Prostate gland (tissue), 2 donors: ENCODE data around the gene SLC5A10.

Experiments
- POLR2AphosphoS5 ChIP-seq: sonication (generic); formaldehyde crosslinking; IDR thresholded peaks from one replicate; pipeline ENCODE4 v1.6.1; 2017; ENCODE audit warnings: antibody characterized with exemption
- TF ChIP-seq, protein P1 (sequence below), 4 experiments: fragments of 200-600 bp in 2 of 4; fragments of 450-650 bp in 2 of 4; sonication (generic) in 2 of 4; IDR thresholded peaks; 1 replicate in 3 of 4; 2 replicates in 1 of 4; pipeline ENCODE4 v1.5.1; 2016 to 2019; ENCODE audit warnings: antibody characterized with exemption in 4 of 4, mild to moderate bottlenecking in 2 of 4, moderate library complexity in 2 of 4

DNA sequence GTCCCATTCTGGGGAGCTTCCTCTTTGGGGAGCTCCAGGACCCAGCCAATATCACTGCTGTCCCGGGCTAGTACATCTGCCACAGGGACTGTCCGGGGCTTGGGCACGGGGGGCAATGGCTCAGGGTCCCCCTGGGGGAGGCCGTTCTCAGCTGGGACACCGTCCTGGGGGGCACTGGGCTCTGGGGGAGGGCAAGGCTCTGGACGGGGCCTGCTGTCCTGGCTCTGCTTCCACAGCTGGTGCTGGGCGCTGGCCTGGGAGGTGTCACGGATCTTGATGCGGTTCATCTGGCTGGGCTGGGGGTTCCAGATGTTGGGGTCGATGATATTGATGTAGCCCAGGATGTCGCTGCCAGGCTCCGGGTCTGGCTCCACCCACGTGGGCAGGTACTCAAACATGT, 26.1 kb downstream of the SLC5A10 start:
- TF ChIP-seq, protein P1, sequence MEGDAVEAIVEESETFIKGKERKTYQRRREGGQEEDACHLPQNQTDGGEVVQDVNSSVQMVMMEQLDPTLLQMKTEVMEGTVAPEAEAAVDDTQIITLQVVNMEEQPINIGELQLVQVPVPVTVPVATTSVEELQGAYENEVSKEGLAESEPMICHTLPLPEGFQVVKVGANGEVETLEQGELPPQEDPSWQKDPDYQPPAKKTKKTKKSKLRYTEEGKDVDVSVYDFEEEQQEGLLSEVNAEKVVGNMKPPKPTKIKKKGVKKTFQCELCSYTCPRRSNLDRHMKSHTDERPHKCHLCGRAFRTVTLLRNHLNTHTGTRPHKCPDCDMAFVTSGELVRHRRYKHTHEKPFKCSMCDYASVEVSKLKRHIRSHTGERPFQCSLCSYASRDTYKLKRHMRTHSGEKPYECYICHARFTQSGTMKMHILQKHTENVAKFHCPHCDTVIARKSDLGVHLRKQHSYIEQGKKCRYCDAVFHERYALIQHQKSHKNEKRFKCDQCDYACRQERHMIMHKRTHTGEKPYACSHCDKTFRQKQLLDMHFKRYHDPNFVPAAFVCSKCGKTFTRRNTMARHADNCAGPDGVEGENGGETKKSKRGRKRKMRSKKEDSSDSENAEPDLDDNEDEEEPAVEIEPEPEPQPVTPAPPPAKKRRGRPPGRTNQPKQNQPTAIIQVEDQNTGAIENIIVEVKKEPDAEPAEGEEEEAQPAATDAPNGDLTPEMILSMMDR (IDR thresholded peaks at IDR 0.05): no peak
- TF ChIP-seq POLR2AphosphoS5: no peak
